WERI-Rb-1 (cell line): Measurements from ENCODE around the gene FHOD3.

Source experiments
- DNase-seq: peaks from one replicate; pipeline ENCODE4 v3.0.0-alpha.2; 2020
- H3K27ac ChIP-seq: fragments of 250-450 bp; sonication (Bioruptor Pico); 2 replicates; pipeline ENCODE4 v1.5.1; 2020; ENCODE audit warnings: mild to moderate bottlenecking, moderate library complexity
- H3K27me3 ChIP-seq: fragments of 250-450 bp; sonication (Bioruptor Pico); 2 replicates; pipeline ENCODE4 v1.5.1; 2021; ENCODE audit warnings: mild to moderate bottlenecking, low read depth, moderate library complexity; ENCODE audit not compliant: insufficient read depth, severe bottlenecking
- H3K36me3 ChIP-seq: fragments of 250-450 bp; sonication (Bioruptor Pico); 2 replicates; pipeline ENCODE4 v1.5.1; 2020; ENCODE audit warnings: mild to moderate bottlenecking, moderate library complexity
- H3K4me3 ChIP-seq: 2 replicates; pipeline ENCODE4 v1.5.1; 2011; ENCODE audit warnings: low read depth, mild to moderate bottlenecking, control low read depth, low read length
- H3K9me3 ChIP-seq: fragments of 250-450 bp; sonication (Bioruptor Pico); 2 replicates; pipeline ENCODE4 v1.5.1; 2021; ENCODE audit warnings: mild to moderate bottlenecking, moderate library complexity; ENCODE audit not compliant: severe bottlenecking
- TF ChIP-seq, protein P1 (sequence below): IDR thresholded peaks from 2 replicates; pipeline ENCODE4 v1.5.1; 2011; ENCODE audit warnings: low read depth, mild to moderate bottlenecking, control low read depth, inconsistent platforms, low read length

FHOD3 gene

DNA sequence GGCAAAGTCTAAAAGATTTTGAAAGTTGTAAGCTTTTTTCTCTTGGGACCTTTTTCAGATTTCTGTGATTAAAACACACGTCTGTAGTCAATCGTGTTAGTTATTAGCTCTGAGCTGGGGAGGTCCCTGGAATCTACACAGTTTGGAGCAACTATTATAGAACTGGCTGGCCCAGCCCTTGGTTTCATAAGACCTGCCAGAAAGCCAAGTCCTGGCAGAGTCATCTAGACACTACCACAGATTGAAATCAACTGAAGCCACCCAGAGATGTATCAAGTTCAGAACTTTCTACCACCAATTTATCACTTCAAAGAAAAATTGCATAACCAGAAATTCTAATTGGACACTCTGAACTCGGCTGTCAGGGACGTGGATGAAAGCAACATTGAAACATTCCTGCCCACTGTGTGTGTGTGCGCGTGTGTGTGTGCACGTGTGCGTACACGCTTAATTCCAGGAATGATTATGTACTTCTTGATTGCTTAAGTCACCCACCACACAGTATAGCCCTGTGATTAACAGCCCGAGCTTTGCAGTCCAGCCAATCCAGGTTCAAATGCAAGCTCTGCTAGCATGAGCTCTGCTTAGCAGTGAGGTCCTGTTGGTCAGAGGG, 405.0 kb downstream of the FHOD3 start:
- TF ChIP-seq, protein P1, sequence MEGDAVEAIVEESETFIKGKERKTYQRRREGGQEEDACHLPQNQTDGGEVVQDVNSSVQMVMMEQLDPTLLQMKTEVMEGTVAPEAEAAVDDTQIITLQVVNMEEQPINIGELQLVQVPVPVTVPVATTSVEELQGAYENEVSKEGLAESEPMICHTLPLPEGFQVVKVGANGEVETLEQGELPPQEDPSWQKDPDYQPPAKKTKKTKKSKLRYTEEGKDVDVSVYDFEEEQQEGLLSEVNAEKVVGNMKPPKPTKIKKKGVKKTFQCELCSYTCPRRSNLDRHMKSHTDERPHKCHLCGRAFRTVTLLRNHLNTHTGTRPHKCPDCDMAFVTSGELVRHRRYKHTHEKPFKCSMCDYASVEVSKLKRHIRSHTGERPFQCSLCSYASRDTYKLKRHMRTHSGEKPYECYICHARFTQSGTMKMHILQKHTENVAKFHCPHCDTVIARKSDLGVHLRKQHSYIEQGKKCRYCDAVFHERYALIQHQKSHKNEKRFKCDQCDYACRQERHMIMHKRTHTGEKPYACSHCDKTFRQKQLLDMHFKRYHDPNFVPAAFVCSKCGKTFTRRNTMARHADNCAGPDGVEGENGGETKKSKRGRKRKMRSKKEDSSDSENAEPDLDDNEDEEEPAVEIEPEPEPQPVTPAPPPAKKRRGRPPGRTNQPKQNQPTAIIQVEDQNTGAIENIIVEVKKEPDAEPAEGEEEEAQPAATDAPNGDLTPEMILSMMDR: no peak
- no peak for DNase-seq

DNA sequence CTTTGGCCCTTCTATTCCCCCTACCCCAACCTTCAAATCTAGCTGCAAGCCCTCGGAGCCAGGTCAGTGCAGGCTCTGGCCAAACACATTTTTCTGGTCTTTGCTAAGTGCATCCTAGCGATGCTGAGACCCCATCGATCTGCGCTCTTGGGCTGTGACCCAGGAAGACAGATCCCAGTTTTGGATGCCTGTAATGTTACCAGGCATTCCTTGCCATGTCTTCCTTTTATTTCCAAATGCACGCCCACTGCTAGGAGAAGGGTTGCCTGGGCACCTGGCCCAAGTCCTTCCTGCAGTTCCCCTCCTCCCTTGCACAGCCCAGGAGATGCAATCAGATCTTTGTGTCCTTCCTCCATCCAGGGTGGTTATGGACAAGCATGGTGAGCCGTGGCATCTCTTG, 406.6 kb downstream of the FHOD3 start:
- no peaks in the 10 kb centered on the region for H3K27me3 ChIP-seq

More for the DNA sequence above, 405.0 kb downstream of the FHOD3 start:
- no peaks in the 10 kb centered on the region for H3K27me3 ChIP-seq
- no peak overlapping the region for H3K4me3 ChIP-seq
- H3K27ac ChIP-seq: no peak overlapping the region
- H3K36me3 ChIP-seq: no peaks in the 10 kb centered on the region
- H3K9me3 ChIP-seq: no peaks in the 10 kb centered on the region

DNA sequence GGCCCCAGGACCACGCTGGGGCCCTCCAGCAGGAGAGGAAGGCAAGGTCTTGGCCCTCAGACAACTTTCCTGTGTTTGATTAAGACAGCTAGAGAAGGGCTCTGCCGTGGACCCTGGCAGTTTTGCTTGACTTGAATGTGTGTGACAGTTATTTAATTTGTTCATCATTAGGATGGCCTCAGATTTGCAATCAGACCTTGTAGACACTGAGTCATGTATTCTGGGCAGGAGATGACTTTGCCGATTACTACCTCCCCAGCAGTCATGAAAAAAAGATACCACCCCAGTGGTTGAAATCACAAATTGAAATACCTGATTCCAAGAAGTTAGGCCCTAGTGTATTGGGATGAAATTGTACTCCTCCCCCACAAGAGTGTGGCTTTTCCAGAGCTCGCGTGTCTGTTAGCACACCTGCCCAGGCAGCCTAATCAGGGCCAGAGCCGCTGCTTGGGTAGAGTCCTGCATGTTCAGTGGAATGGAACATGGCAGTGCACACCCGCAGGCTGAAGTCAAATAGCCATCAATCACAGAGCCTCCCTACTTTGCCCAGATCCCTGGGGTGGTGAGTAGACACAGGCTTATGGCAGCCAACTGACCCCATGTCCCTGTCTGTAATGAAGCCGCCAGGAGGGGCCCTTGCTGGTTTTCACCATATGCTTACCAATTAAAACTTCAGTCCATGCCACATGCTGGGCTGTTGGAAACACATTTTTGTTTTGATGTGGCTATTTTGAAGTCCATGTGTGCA, 408.8 kb downstream of the FHOD3 start:
- no peaks in the 10 kb centered on the region for H3K36me3 ChIP-seq
- no peak overlapping the region for H3K4me3 ChIP-seq
- H3K9me3 ChIP-seq: no peaks in the 10 kb centered on the region
- TF ChIP-seq, protein P1: no peak
- H3K27ac ChIP-seq: no peak overlapping the region
- DNase-seq: no peak
- no peaks in the 10 kb centered on the region for H3K27me3 ChIP-seq

More for the DNA sequence above, 406.6 kb downstream of the FHOD3 start:
- TF ChIP-seq, protein P1: no peak
- Histone ChIP-seq H3K4me3 (no peak overlapping the region), H3K27ac (no peak overlapping the region), H3K9me3 (no peaks in the 10 kb centered on the region), H3K36me3 (no peaks in the 10 kb centered on the region)
- DNase-seq: no peak

DNA sequence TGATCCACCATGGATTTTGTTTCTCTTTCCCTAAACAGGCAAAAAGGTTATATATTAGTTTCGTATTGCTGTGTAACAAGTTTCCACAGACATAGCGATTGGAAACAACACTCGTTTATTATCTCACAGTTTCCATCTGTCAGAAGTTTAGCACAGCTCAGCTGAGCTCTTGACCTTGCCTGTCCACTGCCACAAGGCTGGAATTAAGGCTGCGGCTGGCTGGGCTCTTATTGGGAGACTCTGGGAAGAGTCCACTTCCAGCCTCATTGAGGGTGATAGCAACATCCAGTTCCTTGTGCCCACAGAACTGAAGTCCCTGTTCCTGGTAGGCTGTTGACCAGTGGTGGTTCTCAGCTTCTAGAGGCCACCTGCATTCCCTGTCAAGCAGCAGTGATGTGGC, 410.9 kb downstream of the FHOD3 start:
- H3K27ac ChIP-seq: no peak overlapping the region
- TF ChIP-seq, protein P1: no peak
- DNase-seq: no peak
- H3K36me3 ChIP-seq: no peaks in the 10 kb centered on the region
- H3K9me3 ChIP-seq: no peaks in the 10 kb centered on the region
- no peaks in the 10 kb centered on the region for H3K27me3 ChIP-seq
- no peak overlapping the region for H3K4me3 ChIP-seq

DNA sequence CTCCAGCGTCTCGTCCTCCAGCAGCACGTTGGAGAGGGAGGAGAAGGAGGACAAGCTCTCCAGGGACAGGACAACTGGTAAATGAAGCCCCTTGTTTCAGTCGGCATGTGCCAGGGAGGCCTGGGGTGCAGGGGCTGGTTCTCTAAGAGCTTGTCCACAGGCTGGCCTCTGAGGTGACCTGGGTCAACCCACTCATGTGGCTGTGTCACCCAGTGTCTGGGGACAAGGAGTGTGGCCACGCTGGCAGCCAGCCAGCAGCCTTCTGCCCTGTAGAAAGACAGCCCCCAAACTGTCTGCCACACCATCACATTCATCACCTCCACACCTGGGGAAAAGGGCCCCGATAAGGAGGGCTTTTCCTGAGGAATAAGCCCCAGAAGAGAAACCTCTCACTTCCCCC, 411.8 kb downstream of the FHOD3 start:
- no peaks in the 10 kb centered on the region for H3K27me3 ChIP-seq
- H3K27ac ChIP-seq: no peak overlapping the region
- TF ChIP-seq, protein P1: no peak
- no peak overlapping the region for H3K4me3 ChIP-seq
- H3K9me3 ChIP-seq: no peaks in the 10 kb centered on the region
- no peak for DNase-seq
- no peaks in the 10 kb centered on the region for H3K36me3 ChIP-seq
